IMR-90 (cell line): ENCODE data around the gene EXOSC9.

Experiments used
- CEBPB ChIP-seq: IDR thresholded peaks from 2 replicates; pipeline ENCODE4 v1.6.1; 2012; ENCODE audit warnings: low read depth, low read length, improper control_type of control experiment
- CHD1 ChIP-seq: IDR thresholded peaks from 2 replicates; pipeline ENCODE4 v1.6.1; 2012; ENCODE audit warnings: low read depth, low read length, improper control_type of control experiment
- CTCF ChIP-seq: conservative IDR thresholded peaks from 2 replicates; pipeline ENCODE4 v1.5.1; 2012; ENCODE audit warnings: mild to moderate bottlenecking, low read depth, low read length, improper control_type of control experiment
- ELK1 ChIP-seq: fragments of 150-350 bp; IDR thresholded peaks from 2 replicates; pipeline ENCODE4 v1.6.1; 2016; ENCODE audit warnings: low read depth, mild to moderate bottlenecking, low read length, moderate library complexity, borderline replicate concordance
- FOS ChIP-seq: fragments of 150-350 bp; IDR thresholded peaks from 2 replicates; pipeline ENCODE4 v1.6.1; 2016; ENCODE audit warnings: low read depth, low read length
- MXI1 ChIP-seq: IDR thresholded peaks from 2 replicates; pipeline ENCODE4 v1.6.1; 2012; ENCODE audit warnings: low read depth, mild to moderate bottlenecking, low read length, moderate library complexity, borderline replicate concordance
- NFE2L2 ChIP-seq: fragments of 150-350 bp; IDR thresholded peaks from 2 replicates; pipeline ENCODE4 v1.6.1; 2016; ENCODE audit warnings: low read depth, mild to moderate bottlenecking, low read length
- POLR2A ChIP-seq: IDR thresholded peaks from 2 replicates; pipeline ENCODE4 v1.6.1; 2012; ENCODE audit warnings: mild to moderate bottlenecking, low read depth, low read length
- RAD21 ChIP-seq: IDR thresholded peaks from 2 replicates; pipeline ENCODE4 v1.6.1; 2012; ENCODE audit warnings: low read length, improper control_type of control experiment
- RCOR1 ChIP-seq: IDR thresholded peaks from 2 replicates; pipeline ENCODE4 v1.6.1; 2012; ENCODE audit warnings: mild to moderate bottlenecking, low read length, improper control_type of control experiment; ENCODE audit not compliant: insufficient replicate concordance
- RFX5 ChIP-seq: IDR thresholded peaks from 2 replicates; pipeline ENCODE4 v1.8.0; 2012; ENCODE audit warnings: low read depth, mild to moderate bottlenecking, low read length, moderate library complexity
- SMC3 ChIP-seq: fragments of 150-350 bp; IDR thresholded peaks from 2 replicates; pipeline ENCODE4 v1.6.1; 2016; ENCODE audit warnings: low read depth, mild to moderate bottlenecking, antibody characterized with exemption, low read length, moderate library complexity
- USF2 ChIP-seq: fragments of 150-350 bp; IDR thresholded peaks from 2 replicates; pipeline ENCODE4 v1.6.1; 2017; ENCODE audit warnings: mild to moderate bottlenecking, antibody characterized with exemption, low read length, low read depth

- TF ChIP-seq SMC3 (no peak), CTCF (no peak), ELK1 (no peak), NFE2L2 (no peak), POLR2A (no peak), CHD1 (no peak), RCOR1 (no peak), RFX5 (no peak), MXI1 (no peak), RAD21 (no peak), USF2 (no peak), FOS (no peak), CEBPB (no peak)
Measured at GRCh38 chr4:121817006-121817405, 15.9 kb downstream of the EXOSC9 start.
